LNCaP clone FGC (cell line): ENCODE measurements around the gene LMO4.

Source experiments
- DNase-seq: peaks from one replicate; pipeline ENCODE4 v3.0.0-alpha.2; 2011; ENCODE audit warnings: low read depth
- H3K4me3 ChIP-seq: 2 replicates; pipeline ENCODE4 v1.5.1; 2011; ENCODE audit warnings: mild to moderate bottlenecking, low read depth, low read length, control low read depth
- CTCF ChIP-seq: IDR thresholded peaks from 2 replicates; pipeline ENCODE4 v1.5.1; 2012; ENCODE audit warnings: mild to moderate bottlenecking; ENCODE audit not compliant: control insufficient read depth, insufficient read depth; ENCODE audit errors: extremely low read depth

The LMO4 gene

GRCh38 chr1:87358219-87358618, 29.5 kb downstream of the LMO4 start:
- no peak for DNase-seq
- TF ChIP-seq CTCF = no peak

GRCh38 chr1:87359586-87359985, 30.9 kb downstream of the LMO4 start:
- no peak for TF ChIP-seq CTCF
- H3K4me3 ChIP-seq = no peak overlapping the region
- DNase-seq = no peak

More at GRCh38 chr1:87358219-87358618, 29.5 kb downstream of the LMO4 start:
- H3K4me3 ChIP-seq = no peak overlapping the region

GRCh38 chr1:87362063-87362833, 33.6 kb downstream of the LMO4 start:
- TF ChIP-seq CTCF = no peak
- H3K4me3 ChIP-seq = no peak overlapping the region
- no peak for DNase-seq

- TF ChIP-seq CTCF = no peak
- no peak for DNase-seq
- no peak overlapping the region for H3K4me3 ChIP-seq
Observed at GRCh38 chr1:87362834-87363426, 34.2 kb downstream of the LMO4 start.

- no peak overlapping the region for H3K4me3 ChIP-seq
- no peak for TF ChIP-seq CTCF
- DNase-seq = no peak
Observed at GRCh38 chr1:87367549-87367948, 38.9 kb downstream of the LMO4 start.

- TF ChIP-seq CTCF = no peak
- no peak for DNase-seq
- no peak overlapping the region for H3K4me3 ChIP-seq
Observed at GRCh38 chr1:87368907-87369306, 40.2 kb downstream of the LMO4 start.
